ENCODE data around the gene EIF4G2. TPM values are rescaled to one million over a fixed set of nuclear protein-coding genes. Genes with fewer than 3 reads are reported as not detected.

Gene EIF4G2
- total RNA-seq, 1 donor from 2014 or later = 1,052 TPM

DNA sequence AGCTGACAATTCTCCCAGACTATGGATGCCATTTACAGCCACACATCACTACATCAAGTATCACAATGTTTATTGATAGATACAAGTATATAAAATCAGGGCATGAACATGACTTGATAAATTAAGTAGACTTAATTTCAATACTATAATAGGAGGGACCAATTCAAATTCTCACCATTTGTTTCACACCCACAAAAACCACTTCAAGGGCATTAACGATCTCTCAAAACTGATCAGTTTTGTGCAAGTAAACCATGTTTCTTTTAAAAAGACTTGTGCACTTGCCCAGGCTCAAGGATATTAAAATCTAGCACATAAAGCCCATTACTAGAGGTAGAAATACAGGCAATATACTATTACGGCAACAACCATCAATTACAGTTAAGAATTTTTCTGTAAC, 11.7 kb downstream of the EIF4G2 start:
- H3K9ac ChIP-seq = no peak overlapping the region
- peaks cover 13% of the 10 kb centered on the region for H3K79me2 ChIP-seq (ENCODE audit: low read depth)
- H3K27ac ChIP-seq = peak overlapping the region; percentile 49
- H3K27ac Mint-ChIP-seq = no peak overlapping the region
- no peak overlapping the region for H2AFZ ChIP-seq (replicated peaks)
- H3K9me3 ChIP-seq (ENCODE audit: low read depth) = no peaks in the 10 kb centered on the region
- DNase-seq (ENCODE audit: low spot score) = no peak
- peaks cover 90% of the 10 kb centered on the region for H3F3A ChIP-seq (ENCODE audit: low read depth)
- peaks cover 63% of the 10 kb centered on the region for H4K20me1 ChIP-seq (ENCODE audit: low read depth)
- H3K4me3 Mint-ChIP-seq = no peak overlapping the region
- TF ChIP-seq, protein P1, sequence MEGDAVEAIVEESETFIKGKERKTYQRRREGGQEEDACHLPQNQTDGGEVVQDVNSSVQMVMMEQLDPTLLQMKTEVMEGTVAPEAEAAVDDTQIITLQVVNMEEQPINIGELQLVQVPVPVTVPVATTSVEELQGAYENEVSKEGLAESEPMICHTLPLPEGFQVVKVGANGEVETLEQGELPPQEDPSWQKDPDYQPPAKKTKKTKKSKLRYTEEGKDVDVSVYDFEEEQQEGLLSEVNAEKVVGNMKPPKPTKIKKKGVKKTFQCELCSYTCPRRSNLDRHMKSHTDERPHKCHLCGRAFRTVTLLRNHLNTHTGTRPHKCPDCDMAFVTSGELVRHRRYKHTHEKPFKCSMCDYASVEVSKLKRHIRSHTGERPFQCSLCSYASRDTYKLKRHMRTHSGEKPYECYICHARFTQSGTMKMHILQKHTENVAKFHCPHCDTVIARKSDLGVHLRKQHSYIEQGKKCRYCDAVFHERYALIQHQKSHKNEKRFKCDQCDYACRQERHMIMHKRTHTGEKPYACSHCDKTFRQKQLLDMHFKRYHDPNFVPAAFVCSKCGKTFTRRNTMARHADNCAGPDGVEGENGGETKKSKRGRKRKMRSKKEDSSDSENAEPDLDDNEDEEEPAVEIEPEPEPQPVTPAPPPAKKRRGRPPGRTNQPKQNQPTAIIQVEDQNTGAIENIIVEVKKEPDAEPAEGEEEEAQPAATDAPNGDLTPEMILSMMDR (IDR thresholded peaks at IDR 0.05) = no peak
- TF ChIP-seq EZH2 (IDR thresholded peaks at IDR 0.05) = no peak
- TF ChIP-seq EZH2phosphoT487 (IDR thresholded peaks at IDR 0.05) = no peak
- H3K4me2 ChIP-seq = no peak overlapping the region
- H3K4me3 ChIP-seq = no peak overlapping the region
- peaks cover 8% of the 10 kb centered on the region for H3K27me3 ChIP-seq
- peaks cover 3% of the 10 kb centered on the region for H3K27me3 Mint-ChIP-seq (ENCODE audit: insufficient read depth, low read depth)
- H3K36me3 Mint-ChIP-seq = peaks cover 42% of the 10 kb centered on the region
- no peaks in the 10 kb centered on the region for H3K9me3 Mint-ChIP-seq
- peaks cover 5% of the 10 kb centered on the region for H3K4me1 Mint-ChIP-seq
- H3K36me3 ChIP-seq = peaks cover 60% of the 10 kb centered on the region
- H3K4me1 ChIP-seq = no peaks in the 10 kb centered on the region

DNA sequence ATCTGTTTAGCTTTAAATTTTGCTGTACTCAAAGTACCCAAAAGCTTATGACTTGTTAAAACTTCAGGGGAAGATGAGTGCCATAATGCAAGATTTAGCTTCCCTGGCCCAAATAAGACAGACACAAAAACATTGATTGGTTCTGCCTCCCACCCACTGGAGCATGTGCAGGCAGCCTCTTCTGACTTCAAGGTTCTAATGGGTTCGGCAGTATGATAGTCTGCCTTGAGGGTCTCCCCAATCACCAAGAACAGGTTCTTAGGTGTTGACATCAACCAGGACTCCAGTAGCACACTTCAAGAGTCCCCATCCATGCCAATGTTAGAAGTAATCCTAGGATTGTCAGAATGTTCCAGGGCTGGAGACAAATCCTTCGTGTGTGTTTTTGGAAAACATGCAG, 12.5 kb downstream of the EIF4G2 start:
- Histone ChIP-seq H3K36me3 (peaks cover 52% of the 10 kb centered on the region), H3K9ac (no peak overlapping the region), H3K27ac (peak overlapping the region; percentile 49), H3K4me1 (no peaks in the 10 kb centered on the region), H3K79me2 (ENCODE audit: low read depth) (peaks cover 5% of the 10 kb centered on the region), H3K27me3 (peaks cover 8% of the 10 kb centered on the region), H4K20me1 (ENCODE audit: low read depth) (peaks cover 55% of the 10 kb centered on the region), H3K4me3 (no peak overlapping the region), H3K9me3 (ENCODE audit: low read depth) (no peaks in the 10 kb centered on the region), H2AFZ (replicated peaks) (no peak overlapping the region), H3F3A (ENCODE audit: low read depth) (peaks cover 82% of the 10 kb centered on the region), H3K4me2 (no peak overlapping the region)
- no peak overlapping the region for H3K27ac Mint-ChIP-seq
- H3K9me3 Mint-ChIP-seq = no peaks in the 10 kb centered on the region
- TF ChIP-seq EZH2 (IDR thresholded peaks at IDR 0.05) (no peak), EZH2phosphoT487 (IDR thresholded peaks at IDR 0.05) (no peak)
- TF ChIP-seq, protein P1 (IDR thresholded peaks at IDR 0.05) = no peak
- H3K36me3 Mint-ChIP-seq = peaks cover 35% of the 10 kb centered on the region
- no peak for DNase-seq (ENCODE audit: low spot score)
- H3K27me3 Mint-ChIP-seq (ENCODE audit: insufficient read depth, low read depth) = peaks cover 3% of the 10 kb centered on the region
- peaks cover 5% of the 10 kb centered on the region for H3K4me1 Mint-ChIP-seq
- no peak overlapping the region for H3K4me3 Mint-ChIP-seq

DNA sequence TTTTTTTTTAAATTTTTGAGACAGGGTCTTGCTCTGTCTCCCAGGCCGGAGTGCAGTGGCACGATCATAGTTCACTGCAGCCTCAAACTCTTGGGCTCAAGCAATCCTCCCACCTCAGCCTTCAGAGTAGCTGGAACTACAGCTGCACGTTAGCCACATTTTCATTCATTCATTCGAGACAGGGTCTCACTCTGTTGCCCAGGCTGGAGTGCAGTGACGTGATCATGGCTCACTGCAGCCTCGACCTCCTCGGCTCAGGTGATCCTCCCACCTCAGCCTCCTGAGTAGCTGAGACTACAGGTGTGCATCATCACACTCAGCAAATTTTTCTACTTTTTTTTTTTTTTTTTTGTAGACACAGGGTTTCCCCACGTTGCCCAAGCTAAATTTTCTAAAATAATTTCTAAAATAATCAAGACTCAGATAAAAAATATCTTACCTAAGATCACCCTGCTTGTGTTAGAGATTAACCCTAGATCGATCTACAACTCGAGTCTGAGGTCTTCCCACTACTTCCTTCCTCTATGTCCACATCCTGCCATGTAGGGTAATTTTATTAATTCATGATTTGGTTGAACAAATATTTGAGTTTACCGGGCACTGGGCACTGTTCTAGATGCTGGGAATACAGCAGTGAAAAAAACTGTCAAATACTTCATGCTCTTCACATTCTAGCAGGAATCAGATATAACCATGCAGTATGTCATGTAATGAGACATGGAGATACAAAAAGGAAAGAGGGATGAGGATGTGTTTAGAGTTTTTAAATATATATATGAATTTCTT, 15.1 kb downstream of the EIF4G2 start:
- H3K4me3 ChIP-seq = no peak overlapping the region
- peaks cover 12% of the 10 kb centered on the region for H3K4me1 Mint-ChIP-seq
- H3K9ac ChIP-seq = no peak overlapping the region
- no peak overlapping the region for H3K27ac ChIP-seq
- peaks cover 13% of the 10 kb centered on the region for H3K36me3 Mint-ChIP-seq
- no peak for DNase-seq (ENCODE audit: low spot score)
- H2AFZ ChIP-seq (replicated peaks) = no peak overlapping the region
- H3K9me3 Mint-ChIP-seq = no peaks in the 10 kb centered on the region
- peaks cover 8% of the 10 kb centered on the region for H3K27me3 ChIP-seq
- H3K79me2 ChIP-seq (ENCODE audit: low read depth) = no peaks in the 10 kb centered on the region
- peaks cover 32% of the 10 kb centered on the region for H4K20me1 ChIP-seq (ENCODE audit: low read depth)
- peaks cover 26% of the 10 kb centered on the region for H3K36me3 ChIP-seq
- TF ChIP-seq EZH2phosphoT487 (IDR thresholded peaks at IDR 0.05) = no peak
- TF ChIP-seq, protein P1 (IDR thresholded peaks at IDR 0.05) = no peak
- no peak for TF ChIP-seq EZH2 (IDR thresholded peaks at IDR 0.05)
- peaks cover 3% of the 10 kb centered on the region for H3K27me3 Mint-ChIP-seq (ENCODE audit: insufficient read depth, low read depth)
- no peaks in the 10 kb centered on the region for H3K9me3 ChIP-seq (ENCODE audit: low read depth)
- peaks cover 56% of the 10 kb centered on the region for H3F3A ChIP-seq (ENCODE audit: low read depth)
- no peak overlapping the region for H3K27ac Mint-ChIP-seq
- no peak overlapping the region for H3K4me3 Mint-ChIP-seq
- no peak overlapping the region for H3K4me2 ChIP-seq
- H3K4me1 ChIP-seq = peaks cover 4% of the 10 kb centered on the region

All from neural progenitor cell (in vitro differentiated cells).